HepG2 (cell line): Measurements from ENCODE around the gene TET2. TPM values are rescaled to one million over a fixed set of nuclear protein-coding genes. Genes with fewer than 3 reads are reported as not detected.

Source experiments
- DR1 ChIP-seq: sonication (generic); formaldehyde crosslinking; IDR thresholded peaks from 2 replicates; pipeline ENCODE4 v1.8.0; 2021; ENCODE audit warnings: mild to moderate bottlenecking, missing genetic modification reagents, inconsistent platforms
- KAT7 ChIP-seq: IDR thresholded peaks from 2 replicates; pipeline ENCODE4 v1.6.1; 2018; ENCODE audit warnings: borderline replicate concordance, missing compliant biosample characterization
- MEF2D ChIP-seq: sonication (generic); formaldehyde crosslinking; IDR thresholded peaks from 2 replicates; pipeline ENCODE4 v1.5.1; 2020; ENCODE audit warnings: mild to moderate bottlenecking, missing genetic modification reagents
- MEIS2 ChIP-seq: sonication (generic); formaldehyde crosslinking; IDR thresholded peaks from 2 replicates; pipeline ENCODE4 v1.9.0; 2021; ENCODE audit warnings: mild to moderate bottlenecking, missing genetic modification reagents
- SMAD9 ChIP-seq: sonication (generic); formaldehyde crosslinking; IDR thresholded peaks from 2 replicates; pipeline ENCODE4 v1.5.1; 2020; ENCODE audit warnings: mild to moderate bottlenecking, missing genetic modification reagents
- SP140L ChIP-seq: sonication (generic); formaldehyde crosslinking; IDR thresholded peaks from 2 replicates; pipeline ENCODE4 v1.4.0; 2020; ENCODE audit warnings: missing genetic modification reagents, borderline replicate concordance
- ZFP1 ChIP-seq: IDR thresholded peaks from 2 replicates; pipeline ENCODE4 v1.6.1; 2016
- ZFYVE20 ChIP-seq: sonication (generic); formaldehyde crosslinking; IDR thresholded peaks from 2 replicates; pipeline ENCODE4 v1.8.0; 2023; ENCODE audit warnings: low read depth, mild to moderate bottlenecking, moderate library complexity, missing genetic modification reagents, borderline replicate concordance
- ZNF143 ChIP-seq: sonication (generic); formaldehyde crosslinking; IDR thresholded peaks from 2 replicates; pipeline ENCODE4 v1.4.0; 2020; ENCODE audit warnings: missing genetic modification reagents
- ZNF333 ChIP-seq: sonication (generic); formaldehyde crosslinking; IDR thresholded peaks from 2 replicates; pipeline ENCODE4 v1.4.0; 2020; ENCODE audit warnings: mild to moderate bottlenecking, missing genetic modification reagents, borderline replicate concordance
- ZNF577 ChIP-seq: sonication (generic); formaldehyde crosslinking; IDR thresholded peaks from 2 replicates; pipeline ENCODE4 v1.4.0; 2020; ENCODE audit warnings: mild to moderate bottlenecking, low read depth, missing genetic modification reagents, borderline replicate concordance
- ZNF841 ChIP-seq: sonication (generic); formaldehyde crosslinking; IDR thresholded peaks from 2 replicates; pipeline ENCODE4 v1.8.1; 2023; ENCODE audit warnings: missing genetic modification reagents, borderline replicate concordance
- polyA plus RNA-seq, 8 experiments: library from polyadenylated mRNA; depleted of rRNA in 3 of 8; stranded (reverse) in 7 of 8; unstranded in 1 of 8; fragments of >200 nt; fragmentation: Illumina TruSeq in 4 of 8; extraction: Trizol in 4 of 8; gene quantifications; 2 replicates each; pipeline versions ENCODE4 v1.2.1 to v1.2.3, GENCODE V29; 2011 to 2016; ENCODE audit warnings: low read depth in 4 of 8, missing spikeins in 1 of 8, mixed read lengths in 1 of 8; ENCODE audit not compliant: insufficient read depth in 1 of 8
- total RNA-seq, 5 experiments: library from RNA; depleted of rRNA; stranded (reverse); fragments of >200 nt; fragmentation: Illumina TruSeq; extraction: Trizol; gene quantifications; 2 replicates each; pipeline ENCODE4 v1.2.3, GENCODE V29; 2016; ENCODE audit warnings: low read depth in 1 of 5
- TF ChIP-seq, protein P1 (sequence below): sonication (generic); formaldehyde crosslinking; IDR thresholded peaks from 2 replicates; pipeline ENCODE4 v1.4.0; 2020; ENCODE audit warnings: mild to moderate bottlenecking, missing genetic modification reagents
- TF ChIP-seq, protein P2 (sequence below): sonication (generic); formaldehyde crosslinking; IDR thresholded peaks from 2 replicates; pipeline ENCODE4 v1.5.1; 2020; ENCODE audit warnings: missing genetic modification reagents, mild to moderate bottlenecking, borderline replicate concordance
- TF ChIP-seq, protein P3 (sequence below): sonication (generic); formaldehyde crosslinking; IDR thresholded peaks from 2 replicates; pipeline ENCODE4 v1.5.1; 2020; ENCODE audit warnings: mild to moderate bottlenecking, missing genetic modification reagents, moderate library complexity
- TF ChIP-seq, protein P4 (sequence below): sonication (generic); formaldehyde crosslinking; IDR thresholded peaks from 2 replicates; pipeline ENCODE4 v1.8.1; 2023; ENCODE audit warnings: mild to moderate bottlenecking, missing genetic modification reagents
- TF ChIP-seq, protein P5 (sequence below): sonication (generic); formaldehyde crosslinking; IDR thresholded peaks from 2 replicates; pipeline ENCODE4 v1.5.0; 2020; ENCODE audit warnings: missing genetic modification reagents
- TF ChIP-seq, protein P6 (sequence below): IDR thresholded peaks from 2 replicates; pipeline ENCODE4 v1.6.1; 2016

Gene TET2
- total and polyA plus RNA-seq, 2 of the 13 experiments (the other 11 are each of a cell fraction or from before 2014, with no cell fraction given) = 4.7 to 4.8 TPM

DNA sequence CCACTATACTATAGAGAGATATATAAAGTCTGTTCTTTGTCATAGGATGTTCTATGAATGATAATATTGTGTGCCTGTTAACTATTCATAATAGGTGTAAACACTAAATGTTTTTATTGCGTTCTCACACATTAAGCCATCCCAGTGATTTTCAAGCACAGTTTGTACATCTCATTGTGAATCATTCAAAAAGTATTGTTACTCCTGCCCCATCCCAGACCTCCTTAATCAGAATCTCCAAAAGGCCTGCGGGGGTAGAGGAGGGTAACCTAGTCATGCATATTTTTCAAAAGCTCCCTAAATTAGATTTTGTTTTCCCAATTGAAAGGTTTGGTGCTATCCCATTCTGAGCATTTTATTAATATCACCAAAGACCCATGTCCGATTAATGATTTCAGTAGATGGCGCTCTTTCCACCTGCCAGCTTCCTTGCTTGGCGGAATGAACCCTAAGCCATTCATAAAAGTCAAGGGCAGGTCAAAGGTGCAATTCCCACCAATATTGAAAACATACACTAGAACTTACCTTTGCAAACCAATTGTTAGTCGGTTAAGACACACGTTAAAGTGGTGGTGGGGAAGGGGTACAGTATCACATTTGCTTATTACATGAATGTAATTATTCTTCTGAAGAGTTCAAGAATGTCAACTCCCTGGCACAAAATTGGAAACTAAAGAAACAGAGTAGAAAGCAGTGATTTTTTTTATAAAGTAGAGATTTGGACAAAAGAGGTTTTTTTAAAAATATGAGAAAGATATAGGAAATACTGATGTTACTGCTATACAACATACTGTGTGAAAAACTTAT is 5.8 kb upstream of the TET2 start (continued):
- TF ChIP-seq, protein P1, sequence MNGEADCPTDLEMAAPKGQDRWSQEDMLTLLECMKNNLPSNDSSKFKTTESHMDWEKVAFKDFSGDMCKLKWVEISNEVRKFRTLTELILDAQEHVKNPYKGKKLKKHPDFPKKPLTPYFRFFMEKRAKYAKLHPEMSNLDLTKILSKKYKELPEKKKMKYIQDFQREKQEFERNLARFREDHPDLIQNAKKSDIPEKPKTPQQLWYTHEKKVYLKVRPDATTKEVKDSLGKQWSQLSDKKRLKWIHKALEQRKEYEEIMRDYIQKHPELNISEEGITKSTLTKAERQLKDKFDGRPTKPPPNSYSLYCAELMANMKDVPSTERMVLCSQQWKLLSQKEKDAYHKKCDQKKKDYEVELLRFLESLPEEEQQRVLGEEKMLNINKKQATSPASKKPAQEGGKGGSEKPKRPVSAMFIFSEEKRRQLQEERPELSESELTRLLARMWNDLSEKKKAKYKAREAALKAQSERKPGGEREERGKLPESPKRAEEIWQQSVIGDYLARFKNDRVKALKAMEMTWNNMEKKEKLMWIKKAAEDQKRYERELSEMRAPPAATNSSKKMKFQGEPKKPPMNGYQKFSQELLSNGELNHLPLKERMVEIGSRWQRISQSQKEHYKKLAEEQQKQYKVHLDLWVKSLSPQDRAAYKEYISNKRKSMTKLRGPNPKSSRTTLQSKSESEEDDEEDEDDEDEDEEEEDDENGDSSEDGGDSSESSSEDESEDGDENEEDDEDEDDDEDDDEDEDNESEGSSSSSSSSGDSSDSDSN (CRISPR knock-in tag) = no peak
- TF ChIP-seq ZNF333 (no peak), ZNF841 (no peak), MEF2D (CRISPR knock-in tag) (no peak), DR1 (CRISPR knock-in tag) (no peak), ZNF143 (CRISPR knock-in tag) (no peak), ZNF577 (CRISPR knock-in tag) (no peak), KAT7 (CRISPR knock-in tag) (no peak), MEIS2 (no peak), ZFP1 (CRISPR knock-in tag) (no peak), SP140L (CRISPR knock-in tag) (no peak), ZFYVE20 (no peak), SMAD9 (CRISPR knock-in tag) (no peak)
- TF ChIP-seq, protein P2, sequence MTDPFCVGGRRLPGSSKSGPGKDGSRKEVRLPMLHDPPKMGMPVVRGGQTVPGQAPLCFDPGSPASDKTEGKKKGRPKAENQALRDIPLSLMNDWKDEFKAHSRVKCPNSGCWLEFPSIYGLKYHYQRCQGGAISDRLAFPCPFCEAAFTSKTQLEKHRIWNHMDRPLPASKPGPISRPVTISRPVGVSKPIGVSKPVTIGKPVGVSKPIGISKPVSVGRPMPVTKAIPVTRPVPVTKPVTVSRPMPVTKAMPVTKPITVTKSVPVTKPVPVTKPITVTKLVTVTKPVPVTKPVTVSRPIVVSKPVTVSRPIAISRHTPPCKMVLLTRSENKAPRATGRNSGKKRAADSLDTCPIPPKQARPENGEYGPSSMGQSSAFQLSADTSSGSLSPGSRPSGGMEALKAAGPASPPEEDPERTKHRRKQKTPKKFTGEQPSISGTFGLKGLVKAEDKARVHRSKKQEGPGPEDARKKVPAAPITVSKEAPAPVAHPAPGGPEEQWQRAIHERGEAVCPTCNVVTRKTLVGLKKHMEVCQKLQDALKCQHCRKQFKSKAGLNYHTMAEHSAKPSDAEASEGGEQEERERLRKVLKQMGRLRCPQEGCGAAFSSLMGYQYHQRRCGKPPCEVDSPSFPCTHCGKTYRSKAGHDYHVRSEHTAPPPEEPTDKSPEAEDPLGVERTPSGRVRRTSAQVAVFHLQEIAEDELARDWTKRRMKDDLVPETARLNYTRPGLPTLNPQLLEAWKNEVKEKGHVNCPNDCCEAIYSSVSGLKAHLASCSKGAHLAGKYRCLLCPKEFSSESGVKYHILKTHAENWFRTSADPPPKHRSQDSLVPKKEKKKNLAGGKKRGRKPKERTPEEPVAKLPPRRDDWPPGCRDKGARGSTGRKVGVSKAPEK = no peak
- TF ChIP-seq, protein P3, sequence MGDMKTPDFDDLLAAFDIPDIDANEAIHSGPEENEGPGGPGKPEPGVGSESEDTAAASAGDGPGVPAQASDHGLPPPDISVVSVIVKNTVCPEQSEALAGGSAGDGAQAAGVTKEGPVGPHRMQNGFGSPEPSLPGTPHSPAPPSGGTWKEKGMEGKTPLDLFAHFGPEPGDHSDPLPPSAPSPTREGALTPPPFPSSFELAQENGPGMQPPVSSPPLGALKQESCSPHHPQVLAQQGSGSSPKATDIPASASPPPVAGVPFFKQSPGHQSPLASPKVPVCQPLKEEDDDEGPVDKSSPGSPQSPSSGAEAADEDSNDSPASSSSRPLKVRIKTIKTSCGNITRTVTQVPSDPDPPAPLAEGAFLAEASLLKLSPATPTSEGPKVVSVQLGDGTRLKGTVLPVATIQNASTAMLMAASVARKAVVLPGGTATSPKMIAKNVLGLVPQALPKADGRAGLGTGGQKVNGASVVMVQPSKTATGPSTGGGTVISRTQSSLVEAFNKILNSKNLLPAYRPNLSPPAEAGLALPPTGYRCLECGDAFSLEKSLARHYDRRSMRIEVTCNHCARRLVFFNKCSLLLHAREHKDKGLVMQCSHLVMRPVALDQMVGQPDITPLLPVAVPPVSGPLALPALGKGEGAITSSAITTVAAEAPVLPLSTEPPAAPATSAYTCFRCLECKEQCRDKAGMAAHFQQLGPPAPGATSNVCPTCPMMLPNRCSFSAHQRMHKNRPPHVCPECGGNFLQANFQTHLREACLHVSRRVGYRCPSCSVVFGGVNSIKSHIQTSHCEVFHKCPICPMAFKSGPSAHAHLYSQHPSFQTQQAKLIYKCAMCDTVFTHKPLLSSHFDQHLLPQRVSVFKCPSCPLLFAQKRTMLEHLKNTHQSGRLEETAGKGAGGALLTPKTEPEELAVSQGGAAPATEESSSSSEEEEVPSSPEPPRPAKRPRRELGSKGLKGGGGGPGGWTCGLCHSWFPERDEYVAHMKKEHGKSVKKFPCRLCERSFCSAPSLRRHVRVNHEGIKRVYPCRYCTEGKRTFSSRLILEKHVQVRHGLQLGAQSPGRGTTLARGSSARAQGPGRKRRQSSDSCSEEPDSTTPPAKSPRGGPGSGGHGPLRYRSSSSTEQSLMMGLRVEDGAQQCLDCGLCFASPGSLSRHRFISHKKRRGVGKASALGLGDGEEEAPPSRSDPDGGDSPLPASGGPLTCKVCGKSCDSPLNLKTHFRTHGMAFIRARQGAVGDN = no peak
- TF ChIP-seq, protein P4, sequence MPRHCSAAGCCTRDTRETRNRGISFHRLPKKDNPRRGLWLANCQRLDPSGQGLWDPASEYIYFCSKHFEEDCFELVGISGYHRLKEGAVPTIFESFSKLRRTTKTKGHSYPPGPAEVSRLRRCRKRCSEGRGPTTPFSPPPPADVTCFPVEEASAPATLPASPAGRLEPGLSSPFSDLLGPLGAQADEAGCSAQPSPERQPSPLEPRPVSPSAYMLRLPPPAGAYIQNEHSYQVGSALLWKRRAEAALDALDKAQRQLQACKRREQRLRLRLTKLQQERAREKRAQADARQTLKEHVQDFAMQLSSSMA (CRISPR knock-in tag) = no peak
- TF ChIP-seq, protein P5, sequence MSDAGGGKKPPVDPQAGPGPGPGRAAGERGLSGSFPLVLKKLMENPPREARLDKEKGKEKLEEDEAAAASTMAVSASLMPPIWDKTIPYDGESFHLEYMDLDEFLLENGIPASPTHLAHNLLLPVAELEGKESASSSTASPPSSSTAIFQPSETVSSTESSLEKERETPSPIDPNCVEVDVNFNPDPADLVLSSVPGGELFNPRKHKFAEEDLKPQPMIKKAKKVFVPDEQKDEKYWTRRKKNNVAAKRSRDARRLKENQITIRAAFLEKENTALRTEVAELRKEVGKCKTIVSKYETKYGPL (CRISPR knock-in tag) = no peak
- TF ChIP-seq, protein P6, sequence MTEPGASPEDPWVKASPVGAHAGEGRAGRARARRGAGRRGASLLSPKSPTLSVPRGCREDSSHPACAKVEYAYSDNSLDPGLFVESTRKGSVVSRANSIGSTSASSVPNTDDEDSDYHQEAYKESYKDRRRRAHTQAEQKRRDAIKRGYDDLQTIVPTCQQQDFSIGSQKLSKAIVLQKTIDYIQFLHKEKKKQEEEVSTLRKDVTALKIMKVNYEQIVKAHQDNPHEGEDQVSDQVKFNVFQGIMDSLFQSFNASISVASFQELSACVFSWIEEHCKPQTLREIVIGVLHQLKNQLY (CRISPR knock-in tag) = no peak
